Esophagus muscularis mucosa (tissue), 4 donors: Measurements from ENCODE around the gene DPPA2.

ENCODE experiments used
- CTCF ChIP-seq, 3 experiments: fragments of 200-600 bp in 2 of 3; fragments of 450-650 bp in 1 of 3; sonication (generic) in 2 of 3; IDR thresholded peaks; one replicate each; pipeline ENCODE4 v1.5.1; 2017 to 2019; ENCODE audit warnings: antibody characterized with exemption in 3 of 3, mild to moderate bottlenecking in 2 of 3, moderate library complexity in 1 of 3
- EP300 ChIP-seq: sonication (generic); formaldehyde crosslinking; IDR thresholded peaks from one replicate; pipeline ENCODE4 v1.6.1; 2017; ENCODE audit warnings: antibody characterized with exemption
- POLR2AphosphoS5 ChIP-seq, 2 donors: sonication (generic); formaldehyde crosslinking; IDR thresholded peaks; one replicate each; pipeline ENCODE4 v1.6.1; 2017; ENCODE audit warnings: antibody characterized with exemption in 2 of 2

DNA sequence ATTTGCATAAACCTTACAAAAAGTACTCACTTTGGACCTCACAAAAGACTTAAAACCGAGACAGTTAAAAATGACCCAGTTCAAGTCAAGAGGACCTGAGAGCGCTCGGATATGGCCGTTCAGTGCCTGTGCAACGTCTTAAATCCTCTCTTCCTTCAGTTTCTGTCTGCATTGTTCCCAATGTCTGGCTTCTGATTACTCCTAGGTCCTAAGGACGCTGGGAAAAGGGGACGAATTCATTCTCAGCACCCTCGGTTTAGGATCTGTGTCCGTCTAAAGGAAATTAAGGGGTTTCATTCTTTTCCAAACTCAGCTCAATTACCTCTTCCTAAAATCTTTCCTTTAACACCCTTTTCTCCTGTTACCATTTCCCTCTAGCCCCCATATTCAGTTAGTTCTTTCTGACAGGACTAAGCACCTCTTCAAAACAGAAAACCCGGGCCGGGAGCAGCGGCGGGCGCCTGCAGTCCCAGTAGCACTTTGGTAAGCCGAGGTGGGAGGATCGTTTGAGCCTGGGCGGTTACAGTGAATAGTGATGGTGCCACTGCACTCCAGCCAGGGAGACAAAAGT, 20.1 kb upstream of the DPPA2 start:
- no peak for TF ChIP-seq POLR2AphosphoS5 (IDR thresholded peaks at IDR 0.05)
- no peak for TF ChIP-seq CTCF (IDR thresholded peaks at IDR 0.05)
- TF ChIP-seq EP300: no peak
